NCI-H1105 (cell line): ENCODE results near the gene ZFAND3.

Source experiments
- DNase-seq: peaks from one replicate; lab custom pipeline; 2025; lab: John Stamatoyannopoulos, UW

Gene ZFAND3

GRCh38 chr6:38187325-38187724, 367.8 kb downstream of the ZFAND3 start:
- DNase-seq, result no peak

GRCh38 chr6:38187811-38188590, 368.5 kb downstream of the ZFAND3 start:
- no peak for DNase-seq

GRCh38 chr6:38188677-38189335, 369.3 kb downstream of the ZFAND3 start:
- DNase-seq, result no peak

- DNase-seq, result no peak
Observed at GRCh38 chr6:38191418-38191817, 371.9 kb downstream of the ZFAND3 start.

GRCh38 chr6:38192011-38192410, 372.5 kb downstream of the ZFAND3 start:
- no peak for DNase-seq

- DNase-seq, result no peak
Observed at GRCh38 chr6:38192487-38192886, 373.0 kb downstream of the ZFAND3 start.

GRCh38 chr6:38193051-38193450, 373.5 kb downstream of the ZFAND3 start:
- no peak for DNase-seq

GRCh38 chr6:38193481-38194281, 374.2 kb downstream of the ZFAND3 start:
- no peak for DNase-seq

- no peak for DNase-seq
Observed at GRCh38 chr6:38194282-38194572, 374.7 kb downstream of the ZFAND3 start.

- no peak for DNase-seq
Observed at GRCh38 chr6:38194589-38194988, 375.1 kb downstream of the ZFAND3 start.

- DNase-seq, result no peak
Observed at GRCh38 chr6:38195113-38195635, 375.6 kb downstream of the ZFAND3 start.

GRCh38 chr6:38198219-38198618, 378.7 kb downstream of the ZFAND3 start:
- DNase-seq, result no peak
